OCI-LY1 (cell line): ENCODE data around the gene TMEM198.

Source experiments
- H2AFZ ChIP-seq: fragments of 200-600 bp; sonication (generic), shearing (Covaris generic); 2 replicates; pipeline ENCODE4 v1.6.0; 2014; ENCODE audit warnings: antibody characterized with exemption, mild to moderate bottlenecking, low read length
- H3F3A ChIP-seq: fragments of 200-600 bp; sonication (generic), shearing (Covaris generic); 2 replicates; pipeline ENCODE4 v1.6.0; 2014; ENCODE audit warnings: mild to moderate bottlenecking, antibody characterized with exemption, low read length, moderate library complexity; ENCODE audit not compliant: insufficient read depth
- H3K27ac ChIP-seq: fragments of 200-600 bp; sonication (generic); 2 replicates; pipeline ENCODE4 v1.5.1; 2014; ENCODE audit warnings: low read length, mixed run types, mild to moderate bottlenecking, low read depth; ENCODE audit not compliant: poor library complexity, severe bottlenecking
- H3K27me3 ChIP-seq: fragments of 200-600 bp; sonication (generic); 2 replicates; pipeline ENCODE4 v1.6.0; 2014; ENCODE audit warnings: antibody characterized with exemption, mild to moderate bottlenecking, low read length, moderate library complexity; ENCODE audit not compliant: insufficient read depth
- H3K36me3 ChIP-seq: fragments of 200-600 bp; sonication (generic); 2 replicates; pipeline ENCODE4 v1.6.1; 2014; ENCODE audit warnings: mild to moderate bottlenecking, antibody characterized with exemption, low read length, moderate library complexity, mixed read lengths; ENCODE audit not compliant: insufficient read depth
- H3K4me1 ChIP-seq: fragments of 200-600 bp; sonication (generic); 2 replicates; pipeline ENCODE4 v1.5.1; 2014; ENCODE audit warnings: mild to moderate bottlenecking, low read length, moderate library complexity; ENCODE audit not compliant: insufficient read depth, severe bottlenecking
- H3K4me2 ChIP-seq: fragments of 200-600 bp; sonication (generic), shearing (Covaris generic); 2 replicates; pipeline ENCODE4 v1.6.1; 2014; ENCODE audit warnings: low read length
- H3K4me3 ChIP-seq: fragments of 200-600 bp; sonication (generic); 2 replicates; pipeline ENCODE4 v1.5.1; 2014; ENCODE audit warnings: low read length, low read depth, mild to moderate bottlenecking, mixed read lengths; ENCODE audit not compliant: poor library complexity, severe bottlenecking
- H3K79me2 ChIP-seq: fragments of 200-600 bp; shearing (Covaris generic); 2 replicates; pipeline ENCODE4 v1.6.1; 2016; ENCODE audit warnings: mixed run types, low read length, mixed read lengths; ENCODE audit not compliant: insufficient read depth
- H3K9ac ChIP-seq: fragments of 200-600 bp; sonication (generic), shearing (Covaris generic); 2 replicates; pipeline ENCODE4 v1.6.1; 2014; ENCODE audit warnings: mild to moderate bottlenecking, low read length, mixed read lengths
- H3K9me2 ChIP-seq: fragments of 200-600 bp; sonication (generic), shearing (Covaris generic); 2 replicates; pipeline ENCODE4 v1.6.1; 2014; ENCODE audit warnings: low read depth, mild to moderate bottlenecking, low read length, mixed read lengths
- H3K9me3 ChIP-seq: fragments of 200-600 bp; shearing (Covaris generic); 2 replicates; pipeline ENCODE4 v1.6.1; 2014; ENCODE audit warnings: low read length, mixed read lengths
- H4K20me1 ChIP-seq: fragments of 200-600 bp; sonication (generic), shearing (Covaris generic); 2 replicates; pipeline ENCODE4 v1.6.0; 2016; ENCODE audit warnings: mild to moderate bottlenecking, low read length; ENCODE audit not compliant: insufficient read depth
- EZH2 ChIP-seq: fragments of 200-600 bp; sonication (generic), shearing (Covaris generic); IDR thresholded peaks from 2 replicates; pipeline ENCODE4 v1.8.0; 2017; ENCODE audit warnings: borderline replicate concordance, mixed run types, mild to moderate bottlenecking, antibody characterized with exemption, low read length, moderate library complexity, mixed read lengths
- TF ChIP-seq, protein P1 (sequence below): fragments of 200-600 bp; sonication (generic), shearing (Covaris generic); IDR thresholded peaks from 2 replicates; pipeline ENCODE4 v1.5.1; 2017; ENCODE audit warnings: mild to moderate bottlenecking, antibody characterized with exemption, low read length, moderate library complexity, mixed read lengths

The TMEM198 gene

GRCh38 chr2:219507581-219508443, 36.0 kb upstream of the TMEM198 start:
- H3K4me1 ChIP-seq: no peaks in the 10 kb centered on the region
- H3K9me3 ChIP-seq: no peaks in the 10 kb centered on the region
- H3K9me2 ChIP-seq: no peaks in the 10 kb centered on the region
- H3K79me2 ChIP-seq: no peaks in the 10 kb centered on the region
- H3K4me2 ChIP-seq: no peak overlapping the region
- no peak overlapping the region for H3K4me3 ChIP-seq
- no peak overlapping the region for H3K9ac ChIP-seq
- peaks cover 4% of the 10 kb centered on the region; the same call in 1 of the 2 replicates for H3K27me3 ChIP-seq
- peaks cover 6% of the 10 kb centered on the region; the same call in 1 of the 2 replicates for H3K36me3 ChIP-seq
- H2AFZ ChIP-seq: no peak overlapping the region
- H3F3A ChIP-seq: no peaks in the 10 kb centered on the region
- TF ChIP-seq, protein P1, sequence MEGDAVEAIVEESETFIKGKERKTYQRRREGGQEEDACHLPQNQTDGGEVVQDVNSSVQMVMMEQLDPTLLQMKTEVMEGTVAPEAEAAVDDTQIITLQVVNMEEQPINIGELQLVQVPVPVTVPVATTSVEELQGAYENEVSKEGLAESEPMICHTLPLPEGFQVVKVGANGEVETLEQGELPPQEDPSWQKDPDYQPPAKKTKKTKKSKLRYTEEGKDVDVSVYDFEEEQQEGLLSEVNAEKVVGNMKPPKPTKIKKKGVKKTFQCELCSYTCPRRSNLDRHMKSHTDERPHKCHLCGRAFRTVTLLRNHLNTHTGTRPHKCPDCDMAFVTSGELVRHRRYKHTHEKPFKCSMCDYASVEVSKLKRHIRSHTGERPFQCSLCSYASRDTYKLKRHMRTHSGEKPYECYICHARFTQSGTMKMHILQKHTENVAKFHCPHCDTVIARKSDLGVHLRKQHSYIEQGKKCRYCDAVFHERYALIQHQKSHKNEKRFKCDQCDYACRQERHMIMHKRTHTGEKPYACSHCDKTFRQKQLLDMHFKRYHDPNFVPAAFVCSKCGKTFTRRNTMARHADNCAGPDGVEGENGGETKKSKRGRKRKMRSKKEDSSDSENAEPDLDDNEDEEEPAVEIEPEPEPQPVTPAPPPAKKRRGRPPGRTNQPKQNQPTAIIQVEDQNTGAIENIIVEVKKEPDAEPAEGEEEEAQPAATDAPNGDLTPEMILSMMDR: no peak
- no peak for TF ChIP-seq EZH2
- H3K27ac ChIP-seq: no peak overlapping the region
- H4K20me1 ChIP-seq: no peaks in the 10 kb centered on the region

DNA sequence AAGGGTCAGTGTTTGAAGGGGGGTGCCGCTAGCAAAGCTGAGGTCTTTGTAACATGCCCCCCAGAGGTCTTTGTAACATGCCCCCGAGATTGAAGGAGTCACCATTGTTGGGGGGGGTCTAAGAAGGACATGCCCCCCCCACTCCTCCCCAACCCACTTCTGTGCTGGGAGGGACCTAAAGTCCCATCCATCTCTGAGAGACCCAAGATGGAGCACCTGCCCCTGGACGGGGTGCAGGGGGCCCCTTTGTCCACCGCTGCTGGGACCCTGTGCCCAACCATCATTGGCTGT, 35.4 kb upstream of the TMEM198 start:
- Histone ChIP-seq H3F3A (no peaks in the 10 kb centered on the region), H3K9me3 (no peaks in the 10 kb centered on the region), H3K27ac (no peak overlapping the region), H3K9ac (no peak overlapping the region), H4K20me1 (no peaks in the 10 kb centered on the region), H3K4me3 (no peak overlapping the region), H3K79me2 (no peaks in the 10 kb centered on the region), H3K4me1 (no peaks in the 10 kb centered on the region), H3K9me2 (no peaks in the 10 kb centered on the region), H3K4me2 (no peak overlapping the region), H3K36me3 (peaks cover 6% of the 10 kb centered on the region; the same call in 1 of the 2 replicates), H2AFZ (no peak overlapping the region), H3K27me3 (peaks cover 4% of the 10 kb centered on the region; the same call in 1 of the 2 replicates)
- TF ChIP-seq, protein P1: no peak
- no peak for TF ChIP-seq EZH2

GRCh38 chr2:219508971-219509779, 34.7 kb upstream of the TMEM198 start:
- Histone ChIP-seq H3K9me3 (no peaks in the 10 kb centered on the region), H3F3A (no peaks in the 10 kb centered on the region), H3K27me3 (peaks cover 4% of the 10 kb centered on the region; the same call in 1 of the 2 replicates), H2AFZ (no peak overlapping the region), H3K9ac (no peak overlapping the region), H3K4me2 (no peak overlapping the region), H4K20me1 (no peaks in the 10 kb centered on the region), H3K27ac (no peak overlapping the region), H3K4me1 (no peaks in the 10 kb centered on the region), H3K36me3 (peaks cover 6% of the 10 kb centered on the region; the same call in 1 of the 2 replicates), H3K79me2 (no peaks in the 10 kb centered on the region), H3K9me2 (no peaks in the 10 kb centered on the region), H3K4me3 (no peak overlapping the region)
- TF ChIP-seq, protein P1: no peak
- TF ChIP-seq EZH2: no peak
